Measurements from ENCODE around the gene CDK10. TPM values are rescaled to one million over a fixed set of nuclear protein-coding genes. Genes with fewer than 3 reads are reported as not detected.

The CDK10 gene
- total and polyA plus RNA-seq, 9 of the 15 experiments (the other 6 are each of a cell fraction or from before 2014, with no cell fraction given): 2.0 to 85.1 (median 40.1) TPM

- 0 out of 2 replicates have a peak, but pooled peaks cover 7% of the 10 kb centered on the region for H4K20me1 ChIP-seq (replicated peaks; ENCODE audit: control insufficient read depth, insufficient read depth, low read length)
- no peak overlapping the region for H3K9ac ChIP-seq (ENCODE audit: insufficient read depth in 1 of 2, low read depth in 2 of 2, low read length in 2 of 2)
- H3K36me3 ChIP-seq (ENCODE audit: control insufficient read depth, insufficient read depth, low read length): peaks cover 27% of the 10 kb centered on the region; the same call in 2 of the 3 replicates
- in situ Hi-C loops (cut with MboI): no loop called here
- H2AFZ ChIP-seq (ENCODE audit: low read depth, low read length): no peak overlapping the region
- DNase-seq (ENCODE audit: extremely low read depth in 1 of 4, low spot score in 3 of 4) (no peak), FAIRE-seq (no peak), ATAC-seq (no peak)
- H3K27me3 ChIP-seq (ENCODE audit: control insufficient read depth in 2 of 2, insufficient read depth in 2 of 2, low read length in 2 of 2): no peaks in the 10 kb centered on the region
- 44% methylated on average over 1 of the region's 1 CpG for WGBS (ENCODE audit: insufficient coverage, low coverage, missing lambda C conversion rate)
- H3K9me3 ChIP-seq (replicated peaks; ENCODE audit: control insufficient read depth, insufficient read depth, low read depth, low read length): 0 out of 2 replicates have a peak, but pooled peaks cover 3% of the 10 kb centered on the region
- peaks cover 6 to 30% of the 10 kb centered on the region in 2 experiments for H3K4me1 ChIP-seq (replicated peaks in 1 of 2; ENCODE audit: control insufficient read depth in 2 of 2, insufficient read depth in 2 of 2, low read length in 2 of 2)
- H3K79me2 ChIP-seq (ENCODE audit: control insufficient read depth, insufficient read depth, low read length): peaks cover 25% of the 10 kb centered on the region
- POLR2A ChIA-PET: interaction anchor here (0.6 to 1.5 kb wide), 6 partner anchors 11 to 121 kb away, joined by 3 to 16 read pairs (median 4); no protein-coding TSS in a partner anchor
- intact Hi-C loops (cut with micrococcal nuclease): no loop called here
- no TSS peak for BruUV-seq (replicated peaks)
- H3K9me1 ChIP-seq (ENCODE audit: control insufficient read depth, insufficient read depth, low read length): no peaks in the 10 kb centered on the region
- CTCF ChIA-PET (ENCODE audit: low intra/inter-chr PET ratio): no interaction called here
- H3K4me3 ChIP-seq: no peak overlapping the region; the same call in 1 of the 2 replicates
- no peak overlapping the region for H3K27ac ChIP-seq (ENCODE audit: extremely low read depth, low read depth, low read length)
- no peak overlapping the region for H3K4me2 ChIP-seq (ENCODE audit: insufficient read depth, low read length)
- TF ChIP-seq KAT2B (IDR thresholded peaks at IDR 0.05; ENCODE audit: low read depth, low read length): no peak
- no peak for TF ChIP-seq MCM5 (IDR thresholded peaks at IDR 0.05; ENCODE audit: low read depth)
- TF ChIP-seq NFIC (IDR thresholded peaks at IDR 0.05): no peak
- no peak for TF ChIP-seq CEBPZ (IDR thresholded peaks at IDR 0.05; ENCODE audit: borderline replicate concordance, low read depth, low read length)
- TF ChIP-seq CAMTA2 (CRISPR knock-in tag; conservative IDR thresholded peaks at IDR 0.05): no peak
- TF ChIP-seq SMAD3 (CRISPR knock-in tag; conservative IDR thresholded peaks at IDR 0.05): no peak
- no peak for TF ChIP-seq YBX1 (IDR thresholded peaks at IDR 0.05)
- TF ChIP-seq POU5F1 (IDR thresholded peaks at IDR 0.05; ENCODE audit: borderline replicate concordance, low read depth, low read length, partially characterized antibody): no peak
- TF ChIP-seq IRF1 (CRISPR knock-in tag; IDR thresholded peaks at IDR 0.05; ENCODE audit: borderline replicate concordance): no peak
- no peak for TF ChIP-seq TRIM28 (IDR thresholded peaks at IDR 0.05)
- TF ChIP-seq STAT5A (IDR thresholded peaks at IDR 0.05; ENCODE audit: borderline replicate concordance, low read length): no peak
- TF ChIP-seq CCAR2 (IDR thresholded peaks at IDR 0.05; ENCODE audit: low read depth, low read length): no peak
- TF ChIP-seq ZNF133 (CRISPR knock-in tag; IDR thresholded peaks at IDR 0.05): no peak
- no peak for TF ChIP-seq TSHZ1 (CRISPR knock-in tag; IDR thresholded peaks at IDR 0.05)
- TF ChIP-seq PCBP2 (IDR thresholded peaks at IDR 0.05; ENCODE audit: low read depth, low read length, poor library complexity, severe bottlenecking): no peak
- no peak for TF ChIP-seq HIVEP1 (CRISPR knock-in tag; IDR thresholded peaks at IDR 0.05)
- no peak for TF ChIP-seq HNRNPK (IDR thresholded peaks at IDR 0.05; ENCODE audit: low read depth, low read length, poor library complexity, severe bottlenecking)
Observed at GRCh38 chr16:89685916-89686315, 573 bp upstream of the CDK10 start.
